Karpas-422 (cell line): ENCODE measurements around the gene FBXW5. TPM values are rescaled to one million over a fixed set of nuclear protein-coding genes. Genes with fewer than 3 reads are reported as not detected.

Experiments
- DNase-seq: peaks from one replicate; pipeline ENCODE4 v3.0.0-alpha.2; 2015
- H2AFZ ChIP-seq: fragments of 200-600 bp; sonication (generic); 2 replicates; pipeline ENCODE4 v1.6.1; 2014; ENCODE audit warnings: antibody characterized with exemption, low read length, mixed read lengths
- H3K27ac ChIP-seq: fragments of 200-600 bp; sonication (generic); 2 replicates; pipeline ENCODE4 v1.5.1; 2014; ENCODE audit warnings: mild to moderate bottlenecking, low read length, moderate library complexity
- H3K27me3 ChIP-seq: fragments of 200-600 bp; sonication (generic); 2 replicates; pipeline ENCODE4 v1.6.1; 2014; ENCODE audit warnings: low read length, mixed read lengths
- H3K36me3 ChIP-seq: fragments of 200-600 bp; sonication (generic); 2 replicates; pipeline ENCODE4 v1.6.1; 2014; ENCODE audit warnings: low read length, mixed read lengths; ENCODE audit not compliant: insufficient read depth
- H3K4me1 ChIP-seq: fragments of 200-600 bp; sonication (generic); 2 replicates; pipeline ENCODE4 v1.6.1; 2014; ENCODE audit warnings: mild to moderate bottlenecking, low read length, mixed read lengths
- H3K4me2 ChIP-seq: fragments of 200-600 bp; sonication (generic); 2 replicates; pipeline ENCODE4 v1.6.1; 2014; ENCODE audit warnings: low read length, low read depth, mild to moderate bottlenecking; ENCODE audit not compliant: poor library complexity, severe bottlenecking
- H3K4me3 ChIP-seq: fragments of 200-600 bp; sonication (generic); 2 replicates; pipeline ENCODE4 v1.5.1; 2014; ENCODE audit warnings: mild to moderate bottlenecking, antibody characterized with exemption, low read length, mixed read lengths
- H3K79me2 ChIP-seq: fragments of 200-600 bp; sonication (generic); 2 replicates; pipeline ENCODE4 v1.6.1; 2014; ENCODE audit warnings: mild to moderate bottlenecking, low read length, mixed read lengths
- H3K9ac ChIP-seq: fragments of 200-600 bp; sonication (generic); 2 replicates; pipeline ENCODE4 v1.6.0; 2014; ENCODE audit warnings: low read length
- H3K9me2 ChIP-seq: fragments of 200-600 bp; sonication (generic), shearing (Covaris generic); replicated peaks from 2 replicates; pipeline ENCODE4 v1.6.0; 2014; ENCODE audit warnings: mild to moderate bottlenecking, low read length, moderate library complexity; ENCODE audit not compliant: insufficient read depth
- H3K9me3 ChIP-seq: fragments of 300-700, 200-600 bp; sonication (generic); 2 replicates; pipeline ENCODE4 v1.6.1; 2014; ENCODE audit warnings: low read length, mixed read lengths
- H4K20me1 ChIP-seq: fragments of 200-600 bp; sonication (generic); 2 replicates; pipeline ENCODE4 v1.6.1; 2014; ENCODE audit warnings: mild to moderate bottlenecking, antibody characterized with exemption, low read length, low read depth; ENCODE audit not compliant: insufficient read depth
- total RNA-seq: library from RNA; depleted of rRNA; stranded (reverse); fragments of >200 nt; shearing (Covaris generic); gene quantifications from 2 replicates; pipeline ENCODE4 v1.2.3, GENCODE V29; 2014; ENCODE audit warnings: low replicate concordance

FBXW5 gene
- total RNA-seq, 1 experiment from 2014 or later = 37.3 TPM

DNA sequence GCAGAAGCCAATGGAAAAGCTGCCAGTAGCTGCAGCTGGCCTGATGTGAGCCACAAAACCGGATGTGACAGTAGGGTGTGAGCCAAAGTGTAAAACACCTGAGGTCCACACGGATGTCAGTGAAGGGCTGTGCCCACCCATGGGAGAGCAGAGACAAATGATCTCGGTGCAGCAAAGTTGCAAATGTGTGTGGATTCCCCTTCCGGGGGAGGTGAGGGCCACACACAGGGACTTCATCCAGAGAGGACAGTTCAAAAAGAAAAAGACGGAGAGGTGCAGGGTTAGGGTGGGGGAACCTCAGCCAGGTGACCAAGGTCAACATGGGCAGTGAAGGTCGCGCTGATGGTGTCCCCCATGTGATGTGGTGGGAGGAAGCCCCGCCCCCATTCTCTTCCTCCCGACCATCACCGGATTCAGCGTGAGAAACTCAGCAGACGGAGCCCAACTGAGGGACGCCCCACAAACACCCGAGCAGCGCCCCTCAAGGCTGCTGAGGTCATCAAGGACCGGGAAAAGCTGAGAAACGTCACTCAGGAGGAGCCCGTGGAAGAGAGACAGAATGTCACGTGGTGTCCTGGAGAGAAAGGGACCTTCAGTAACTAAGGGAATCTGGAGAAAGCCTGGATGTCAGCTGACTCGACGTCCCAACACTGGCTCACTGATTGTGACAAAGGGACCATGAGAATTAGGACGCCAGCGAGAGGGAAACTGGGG lies 21.4 kb upstream of the FBXW5 start:
- Histone ChIP-seq H3K4me2 (no peak overlapping the region), H3K9ac (no peak overlapping the region), H3K4me1 (peaks cover 3% of the 10 kb centered on the region; the same call in 1 of the 2 replicates), H3K4me3 (no peak overlapping the region), H3K27me3 (no peaks in the 10 kb centered on the region), H4K20me1 (0 out of 2 replicates have a peak, but pooled peaks cover 1% of the 10 kb centered on the region), H3K9me3 (no peaks in the 10 kb centered on the region), H2AFZ (no peak overlapping the region), H3K36me3 (no peaks in the 10 kb centered on the region), H3K27ac (no peak overlapping the region), H3K9me2 (no peaks in the 10 kb centered on the region), H3K79me2 (no peaks in the 10 kb centered on the region)
- DNase-seq = no peak

GRCh38 chr9:136964833-136965422 lies 20.4 kb upstream of the FBXW5 start:
- Histone ChIP-seq H3K79me2 (no peaks in the 10 kb centered on the region), H3K9me2 (no peaks in the 10 kb centered on the region), H3K36me3 (no peaks in the 10 kb centered on the region), H3K4me2 (no peak overlapping the region), H3K4me3 (no peak overlapping the region), H3K27ac (no peak overlapping the region), H3K9ac (no peak overlapping the region), H2AFZ (no peak overlapping the region), H3K9me3 (no peaks in the 10 kb centered on the region), H4K20me1 (0 out of 2 replicates have a peak, but pooled peaks cover 3% of the 10 kb centered on the region), H3K4me1 (no peaks in the 10 kb centered on the region), H3K27me3 (no peaks in the 10 kb centered on the region)
- DNase-seq = no peak

GRCh38 chr9:136964171-136964689 lies 19.7 kb upstream of the FBXW5 start:
- Histone ChIP-seq H3K4me3 (no peak overlapping the region), H2AFZ (no peak overlapping the region), H3K9me3 (no peaks in the 10 kb centered on the region), H3K4me2 (no peak overlapping the region), H3K9ac (no peak overlapping the region), H3K27me3 (no peaks in the 10 kb centered on the region), H3K9me2 (no peaks in the 10 kb centered on the region), H3K4me1 (no peaks in the 10 kb centered on the region), H4K20me1 (0 out of 2 replicates have a peak, but pooled peaks cover 3% of the 10 kb centered on the region), H3K27ac (no peak overlapping the region), H3K79me2 (no peaks in the 10 kb centered on the region), H3K36me3 (no peaks in the 10 kb centered on the region)
- no peak for DNase-seq

DNA sequence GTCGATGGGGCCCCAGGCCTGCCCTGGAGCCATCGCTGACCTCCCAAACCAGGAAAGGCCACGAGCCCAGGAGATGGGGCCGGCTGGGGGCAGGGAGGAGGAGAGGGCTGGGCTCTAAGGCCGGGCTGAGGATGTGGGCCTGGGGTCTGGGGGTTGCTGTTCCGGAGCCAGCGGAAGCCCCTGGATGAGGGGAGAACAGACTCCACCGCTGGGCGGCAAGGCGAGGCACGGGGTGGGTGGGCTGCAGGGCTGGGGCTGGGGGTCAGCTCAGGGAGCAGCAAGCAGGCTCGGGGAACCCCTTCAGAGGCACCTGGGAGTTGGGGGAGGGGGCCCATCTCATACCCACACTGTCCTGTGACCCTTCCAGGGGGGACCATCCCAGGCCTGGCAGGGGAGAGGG lies 19.2 kb upstream of the FBXW5 start:
- Histone ChIP-seq H3K36me3 (no peaks in the 10 kb centered on the region), H3K4me2 (no peak overlapping the region), H3K27ac (no peak overlapping the region), H3K4me1 (no peaks in the 10 kb centered on the region), H3K9me2 (no peaks in the 10 kb centered on the region), H3K9me3 (no peaks in the 10 kb centered on the region), H3K9ac (no peak overlapping the region), H3K27me3 (no peaks in the 10 kb centered on the region), H4K20me1 (0 out of 2 replicates have a peak, but pooled peaks cover 3% of the 10 kb centered on the region), H3K79me2 (no peaks in the 10 kb centered on the region), H2AFZ (no peak overlapping the region), H3K4me3 (no peak overlapping the region)
- no peak for DNase-seq

GRCh38 chr9:136963341-136963740 lies 18.8 kb upstream of the FBXW5 start:
- Histone ChIP-seq H3K4me3 (no peak overlapping the region), H3K9me3 (no peaks in the 10 kb centered on the region), H4K20me1 (0 out of 2 replicates have a peak, but pooled peaks cover 3% of the 10 kb centered on the region), H3K27me3 (no peaks in the 10 kb centered on the region), H3K4me1 (no peaks in the 10 kb centered on the region), H3K4me2 (no peak overlapping the region), H2AFZ (no peak overlapping the region), H3K36me3 (no peaks in the 10 kb centered on the region), H3K79me2 (no peaks in the 10 kb centered on the region), H3K9me2 (no peaks in the 10 kb centered on the region), H3K27ac (no peak overlapping the region), H3K9ac (no peak overlapping the region)
- no peak for DNase-seq

- H3K9me2 ChIP-seq = no peaks in the 10 kb centered on the region
- no peak overlapping the region for H3K4me3 ChIP-seq
- no peak overlapping the region for H2AFZ ChIP-seq
- H3K4me2 ChIP-seq = no peak overlapping the region
- 0 out of 2 replicates have a peak, but pooled peaks cover 3% of the 10 kb centered on the region for H4K20me1 ChIP-seq
- no peaks in the 10 kb centered on the region for H3K27me3 ChIP-seq
- no peaks in the 10 kb centered on the region for H3K36me3 ChIP-seq
- no peak for DNase-seq
- no peak overlapping the region for H3K9ac ChIP-seq
- H3K79me2 ChIP-seq = no peaks in the 10 kb centered on the region
- no peak overlapping the region for H3K27ac ChIP-seq
- H3K9me3 ChIP-seq = no peaks in the 10 kb centered on the region
- no peaks in the 10 kb centered on the region for H3K4me1 ChIP-seq
Measured at GRCh38 chr9:136962701-136963248, 18.2 kb upstream of the FBXW5 start.

GRCh38 chr9:136962163-136962562 lies 17.6 kb upstream of the FBXW5 start:
- no peaks in the 10 kb centered on the region for H3K79me2 ChIP-seq
- no peak overlapping the region for H3K4me3 ChIP-seq
- 0 out of 2 replicates have a peak, but pooled peaks cover 3% of the 10 kb centered on the region for H4K20me1 ChIP-seq
- H3K4me1 ChIP-seq = no peaks in the 10 kb centered on the region
- DNase-seq = no peak
- no peak overlapping the region for H3K4me2 ChIP-seq
- H3K36me3 ChIP-seq = no peaks in the 10 kb centered on the region
- H3K9ac ChIP-seq = no peak overlapping the region
- no peak overlapping the region for H2AFZ ChIP-seq
- no peaks in the 10 kb centered on the region for H3K27me3 ChIP-seq
- no peak overlapping the region for H3K27ac ChIP-seq
- no peaks in the 10 kb centered on the region for H3K9me2 ChIP-seq
- H3K9me3 ChIP-seq = no peaks in the 10 kb centered on the region
